GM08714 (cell line): ENCODE measurements around the gene PDIA2.

Experiments used
- H3K4me3 ChIP-seq: fragments of 200-500 bp; sonication (Bioruptor generic); 2 replicates; pipeline ENCODE4 v1.5.1; 2014; ENCODE audit warnings: mild to moderate bottlenecking, low read length, inconsistent platforms
- ZNF274 ChIP-seq: IDR thresholded peaks from 2 replicates; pipeline ENCODE4 v1.6.1; 2012; ENCODE audit warnings: mild to moderate bottlenecking, low read depth, low read length

The PDIA2 gene

GRCh38 chr16:290681-291405, 7.9 kb downstream of the PDIA2 start:
- TF ChIP-seq ZNF274: no peak
- H3K4me3 ChIP-seq: no peak overlapping the region

- TF ChIP-seq ZNF274: no peak
- no peak overlapping the region for H3K4me3 ChIP-seq
These were observed 8.6 kb downstream of the PDIA2 start for GRCh38 chr16:291539-291938.

- TF ChIP-seq ZNF274: no peak
- no peak overlapping the region for H3K4me3 ChIP-seq
These were observed 10.2 kb downstream of the PDIA2 start for GRCh38 chr16:293043-293775.

GRCh38 chr16:296276-296675, 13.3 kb downstream of the PDIA2 start:
- no peak for TF ChIP-seq ZNF274
- no peak overlapping the region for H3K4me3 ChIP-seq

GRCh38 chr16:296806-297510, 14.0 kb downstream of the PDIA2 start:
- H3K4me3 ChIP-seq: no peak overlapping the region
- TF ChIP-seq ZNF274: no peak

- no peak for TF ChIP-seq ZNF274
These were observed 14.9 kb downstream of the PDIA2 start for GRCh38 chr16:297832-298231.

GRCh38 chr16:301235-301634, 18.3 kb downstream of the PDIA2 start:
- no peak overlapping the region for H3K4me3 ChIP-seq
- TF ChIP-seq ZNF274: no peak

More at GRCh38 chr16:297832-298231, 14.9 kb downstream of the PDIA2 start:
- H3K4me3 ChIP-seq: no peak overlapping the region

GRCh38 chr16:301950-302349, 19.0 kb downstream of the PDIA2 start:
- H3K4me3 ChIP-seq: no peak overlapping the region
- no peak for TF ChIP-seq ZNF274

GRCh38 chr16:303760-304505, 21.0 kb downstream of the PDIA2 start:
- no peak overlapping the region for H3K4me3 ChIP-seq
- TF ChIP-seq ZNF274: no peak

GRCh38 chr16:305916-306626, 23.1 kb downstream of the PDIA2 start:
- no peak overlapping the region for H3K4me3 ChIP-seq
- no peak for TF ChIP-seq ZNF274

GRCh38 chr16:306911-307370, 24.0 kb downstream of the PDIA2 start:
- H3K4me3 ChIP-seq: no peak overlapping the region
- TF ChIP-seq ZNF274: no peak

GRCh38 chr16:307691-308312, 24.8 kb downstream of the PDIA2 start:
- no peak for TF ChIP-seq ZNF274

GRCh38 chr16:309476-309875, 26.5 kb downstream of the PDIA2 start:
- TF ChIP-seq ZNF274: no peak

More at GRCh38 chr16:307691-308312, 24.8 kb downstream of the PDIA2 start:
- no peak overlapping the region for H3K4me3 ChIP-seq

More at GRCh38 chr16:309476-309875, 26.5 kb downstream of the PDIA2 start:
- H3K4me3 ChIP-seq: no peak overlapping the region
